HPDE6-E6E7 (cell line): ENCODE measurements around the gene LAG3.

Experiments used
- DNase-seq: peaks from one replicate; pipeline ENCODE4 v3.0.0; 2011; ENCODE audit warnings: missing footprints; ENCODE audit errors: extremely low spot score

The LAG3 gene

GRCh38 chr12:6771509-6772330 lies 600 bp upstream of the LAG3 start:
- DNase-seq, result no peak

- no peak for DNase-seq
Measured at GRCh38 chr12:6772726-6773589, 638 bp downstream of the LAG3 start.

- DNase-seq, result no peak
Measured at GRCh38 chr12:6773590-6774351, 1.5 kb downstream of the LAG3 start.

- DNase-seq, result no peak
Measured at GRCh38 chr12:6774499-6775062, 2.3 kb downstream of the LAG3 start.

- no peak for DNase-seq
Measured at GRCh38 chr12:6775185-6776174, 3.2 kb downstream of the LAG3 start.

- DNase-seq, result no peak
Measured at GRCh38 chr12:6777386-6777785, 5.1 kb downstream of the LAG3 start.

GRCh38 chr12:6778217-6778573 lies 5.9 kb downstream of the LAG3 start:
- DNase-seq, result no peak

GRCh38 chr12:6778574-6779550 lies 6.5 kb downstream of the LAG3 start:
- DNase-seq, result peak; percentile 87

GRCh38 chr12:6779708-6780432 lies 7.5 kb downstream of the LAG3 start:
- no peak for DNase-seq

- no peak for DNase-seq
Measured at GRCh38 chr12:6780573-6780972, 8.3 kb downstream of the LAG3 start.

- DNase-seq, result no peak
Measured at GRCh38 chr12:6782119-6782518, 9.8 kb downstream of the LAG3 start.

GRCh38 chr12:6782850-6783566 lies 10.7 kb downstream of the LAG3 start:
- no peak for DNase-seq

- DNase-seq, result no peak
Measured at GRCh38 chr12:6783828-6784227, 11.5 kb downstream of the LAG3 start.

GRCh38 chr12:6784296-6784695 lies 12.0 kb downstream of the LAG3 start:
- no peak for DNase-seq

GRCh38 chr12:6784761-6785160 lies 12.4 kb downstream of the LAG3 start:
- no peak for DNase-seq

GRCh38 chr12:6786416-6787094 lies 14.2 kb downstream of the LAG3 start:
- no peak for DNase-seq

GRCh38 chr12:6787309-6787708 lies 15.0 kb downstream of the LAG3 start:
- DNase-seq, result no peak
